Measurements from ENCODE around the gene RMI1. TPM values are rescaled to one million over a fixed set of nuclear protein-coding genes. Genes with fewer than 3 reads are reported as not detected.
"Not testable (repeated sequence)": the region's sequence is repeated elsewhere in the genome, so short reads cannot be mapped to it uniquely, and the experiment has no call there.

Gene RMI1
- total and polyA plus RNA-seq, 10 of the 15 experiments (the other 5 are each of a cell fraction or from before 2014, with no cell fraction given): 3.6 to 34.1 (median 16.1) TPM

GRCh38 chr9:83940590-83941303, 39.9 kb upstream of the RMI1 start:
- ChIA-PET CTCF (interaction anchor here (0.8 to 2.9 kb wide), 7 partner anchors 10 to 375 kb away, joined by 3 to 17 read pairs (median 4); no protein-coding TSS in a partner anchor), POLR2A (interaction anchor here (0.8 kb wide), 1 partner anchor 326 kb away, joined by 3 read pairs; no protein-coding TSS in a partner anchor), RAD21 (ENCODE audit: unreplicated experiment) (interaction anchor here (1.7 kb wide), 1 partner anchor 320 kb away, joined by 16 read pairs; no protein-coding TSS in a partner anchor), SMC1A (ENCODE audit: uncharacterized antibody, unreplicated experiment) (interaction anchor here (0.9 to 4.4 kb wide), 7 partner anchors 16 to 375 kb away, joined by 3 to 26 read pairs (median 5); a partner anchor contains a TSS)
- Histone ChIP-seq H3K4me2 (ENCODE audit: control insufficient read depth, insufficient read depth) (no peak overlapping the region), H3K27me3 (replicated peaks in 1 of 2; ENCODE audit: control insufficient read depth in 2 of 2, insufficient read depth in 2 of 2, low read length in 1 of 2) (no peaks in the 10 kb centered on the region), H3K27ac (ENCODE audit: control insufficient read depth, insufficient read depth) (no peak overlapping the region), H3K79me2 (ENCODE audit: control insufficient read depth, insufficient read depth, low read length) (no peaks in the 10 kb centered on the region), H3K9ac (ENCODE audit: control insufficient read depth, insufficient read depth, low read length) (no peak overlapping the region), H3K4me1 (ENCODE audit: control insufficient read depth, insufficient read depth, low read length) (no peaks in the 10 kb centered on the region), H3K4me3 (no peak overlapping the region), H4K20me1 (ENCODE audit: control insufficient read depth, insufficient read depth) (no peaks in the 10 kb centered on the region), H3K9me3 (replicated peaks; ENCODE audit: control insufficient read depth, insufficient read depth, low read length) (no peaks in the 10 kb centered on the region), H2AFZ (ENCODE audit: control insufficient read depth, low read depth, low read length) (no peak overlapping the region), H3K36me3 (ENCODE audit: control insufficient read depth in 2 of 2, insufficient read depth in 2 of 2, low read length in 1 of 2) (peaks cover 0 to 3% of the 10 kb centered on the region in 2 experiments)
- DNase-seq (ENCODE audit: low read depth, low spot score): no peak
- BruUV-seq (replicated peaks): no TSS peak
- 66% methylated on average over 5 of the region's 5 CpGs for WGBS (ENCODE audit: insufficient coverage, insufficient replicate concordance, low lambda C conversion rate, missing lambda C conversion rate)
- intact Hi-C loops (cut with micrococcal nuclease; ENCODE audit: unreplicated experiment) (no loop called here), in situ Hi-C loops (cut with MboI) (no loop called here)
- no peak for TF ChIP-seq BCL11A (IDR thresholded peaks at IDR 0.05; ENCODE audit: low read depth, low read length)
- no peak for TF ChIP-seq NFYB (IDR thresholded peaks at IDR 0.05; ENCODE audit: insufficient read depth, low read depth, low read length)
- TF ChIP-seq STAT1 (conservative IDR thresholded peaks at IDR 0.05): no peak
- TF ChIP-seq HDGF (IDR thresholded peaks at IDR 0.05): no peak
- no peak for TF ChIP-seq POU2F2 (IDR thresholded peaks at IDR 0.05; ENCODE audit: borderline replicate concordance, low read depth, low read length)
- no peak for TF ChIP-seq LARP7 (IDR thresholded peaks at IDR 0.05)
- TF ChIP-seq EZH2 (IDR thresholded peaks at IDR 0.05; ENCODE audit: borderline replicate concordance, control insufficient read depth, low read depth, low read length): no peak
- TF ChIP-seq ASH2L (IDR thresholded peaks at IDR 0.05; ENCODE audit: borderline replicate concordance, low read depth): no peak
- TF ChIP-seq NBN (IDR thresholded peaks at IDR 0.05): no peak
- TF ChIP-seq TCF7 (IDR thresholded peaks at IDR 0.05; ENCODE audit: borderline replicate concordance): no peak
- TF ChIP-seq MYB (IDR thresholded peaks at IDR 0.05; ENCODE audit: borderline replicate concordance, low read depth, low read length): no peak
- TF ChIP-seq, protein P1, sequence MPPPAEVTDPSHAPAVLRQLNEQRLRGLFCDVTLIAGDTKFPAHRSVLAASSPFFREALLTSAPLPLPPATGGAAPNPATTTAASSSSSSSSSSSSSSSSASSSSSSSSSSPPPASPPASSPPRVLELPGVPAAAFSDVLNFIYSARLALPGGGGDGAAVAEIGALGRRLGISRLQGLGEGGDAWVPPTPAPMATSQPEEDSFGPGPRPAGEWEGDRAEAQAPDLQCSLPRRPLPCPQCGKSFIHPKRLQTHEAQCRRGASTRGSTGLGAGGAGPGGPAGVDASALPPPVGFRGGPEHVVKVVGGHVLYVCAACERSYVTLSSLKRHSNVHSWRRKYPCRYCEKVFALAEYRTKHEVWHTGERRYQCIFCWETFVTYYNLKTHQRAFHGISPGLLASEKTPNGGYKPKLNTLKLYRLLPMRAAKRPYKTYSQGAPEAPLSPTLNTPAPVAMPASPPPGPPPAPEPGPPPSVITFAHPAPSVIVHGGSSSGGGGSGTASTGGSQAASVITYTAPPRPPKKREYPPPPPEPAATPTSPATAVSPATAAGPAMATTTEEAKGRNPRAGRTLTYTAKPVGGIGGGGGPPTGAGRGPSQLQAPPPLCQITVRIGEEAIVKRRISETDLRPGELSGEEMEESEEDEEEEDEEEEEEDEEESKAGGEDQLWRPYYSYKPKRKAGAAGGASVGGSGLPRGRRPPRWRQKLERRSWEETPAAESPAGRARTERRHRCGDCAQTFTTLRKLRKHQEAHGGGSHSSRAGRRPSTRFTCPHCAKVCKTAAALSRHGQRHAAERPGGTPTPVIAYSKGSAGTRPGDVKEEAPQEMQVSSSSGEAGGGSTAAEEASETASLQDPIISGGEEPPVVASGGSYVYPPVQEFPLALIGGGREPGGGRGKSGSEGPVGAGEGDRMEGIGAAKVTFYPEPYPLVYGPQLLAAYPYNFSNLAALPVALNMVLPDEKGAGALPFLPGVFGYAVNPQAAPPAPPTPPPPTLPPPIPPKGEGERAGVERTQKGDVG (CRISPR knock-in tag; IDR thresholded peaks at IDR 0.05): no peak
- no peak for TF ChIP-seq RCOR1 (conservative IDR thresholded peaks at IDR 0.05; ENCODE audit: low read depth, low read length)
- no peak for TF ChIP-seq SPI1 (IDR thresholded peaks at IDR 0.05; ENCODE audit: borderline replicate concordance, insufficient read depth, low read depth, low read length)
- FAIRE-seq: no peak
- ATAC-seq: no peak

DNA sequence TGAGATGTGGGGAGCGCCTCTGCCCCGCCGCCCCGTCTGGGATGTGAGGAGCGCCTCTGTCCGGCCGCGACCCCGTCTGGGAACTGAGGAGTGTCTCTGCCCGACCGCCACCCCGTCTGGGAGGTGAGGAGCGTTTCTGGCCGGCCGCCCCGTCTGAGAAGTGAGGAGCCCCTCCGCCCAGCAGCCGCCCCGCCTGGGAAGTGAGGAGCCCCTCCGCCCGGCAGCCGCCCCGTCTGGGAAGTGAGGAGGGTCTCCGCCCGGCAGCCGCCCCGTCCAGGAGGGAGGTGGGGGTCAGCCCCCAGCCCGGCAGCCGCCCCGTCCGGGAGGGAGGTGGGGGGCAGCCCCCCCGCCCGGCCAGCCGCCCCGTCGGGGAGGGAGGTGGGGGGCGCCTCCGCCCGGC, 32.5 kb upstream of the RMI1 start:
- H3K4me3 ChIP-seq; H3K4me1 ChIP-seq (ENCODE audit: control insufficient read depth, insufficient read depth, low read length); H2AFZ ChIP-seq (ENCODE audit: control insufficient read depth, low read depth, low read length); FAIRE-seq; H3K9ac ChIP-seq (ENCODE audit: control insufficient read depth, insufficient read depth, low read length); in situ Hi-C loops (cut with MboI); H3K4me2 ChIP-seq (ENCODE audit: control insufficient read depth, insufficient read depth); H3K9me3 ChIP-seq (replicated peaks; ENCODE audit: control insufficient read depth, insufficient read depth, low read length); intact Hi-C loops (cut with micrococcal nuclease; ENCODE audit: unreplicated experiment); DNase-seq (ENCODE audit: low read depth, low spot score); RAD21 ChIA-PET (ENCODE audit: unreplicated experiment); H3K79me2 ChIP-seq (ENCODE audit: control insufficient read depth, insufficient read depth, low read length); H3K36me3 ChIP-seq (ENCODE audit: control insufficient read depth in 2 of 2, insufficient read depth in 2 of 2, low read length in 1 of 2); CTCF ChIA-PET; BruUV-seq (replicated peaks); H3K27ac ChIP-seq (ENCODE audit: control insufficient read depth, insufficient read depth); SMC1A ChIA-PET (ENCODE audit: uncharacterized antibody, unreplicated experiment); POLR2A ChIA-PET; H3K27me3 ChIP-seq (replicated peaks in 1 of 2; ENCODE audit: control insufficient read depth in 2 of 2, insufficient read depth in 2 of 2, low read length in 1 of 2); H4K20me1 ChIP-seq (ENCODE audit: control insufficient read depth, insufficient read depth); ATAC-seq: not testable (repeated sequence)
- WGBS (ENCODE audit: insufficient coverage, insufficient replicate concordance, low lambda C conversion rate, missing lambda C conversion rate): 96% methylated on average over 9 of the region's 39 CpGs
